GM23338 (cell line): ENCODE data around the gene BNIP5.

Source experiments
- CREB1 ChIP-seq: fragments of 250-450 bp; sonication (Bioruptor Pico); IDR thresholded peaks from 2 replicates; pipeline ENCODE4 v1.5.0; 2020; ENCODE audit warnings: low read depth, mild to moderate bottlenecking, moderate library complexity
- EZH2 ChIP-seq: fragments of 200-600 bp; sonication (generic); IDR thresholded peaks from one replicate; pipeline ENCODE4 v1.8.0; 2017; ENCODE audit warnings: antibody characterized with exemption, mild to moderate bottlenecking, low read depth; ENCODE audit not compliant: unreplicated experiment
- EZH2phosphoT487 ChIP-seq: fragments of 200-600 bp; sonication (generic); IDR thresholded peaks from one replicate; pipeline ENCODE4 v1.8.1; 2018; ENCODE audit warnings: antibody characterized with exemption; ENCODE audit not compliant: unreplicated experiment
- POLR2AphosphoS5 ChIP-seq: IDR thresholded peaks from 2 replicates; pipeline ENCODE4 v1.6.1; 2016; ENCODE audit warnings: antibody characterized with exemption, low read depth
- TF ChIP-seq, protein P1 (sequence below), 2 experiments: fragments of 200-600 bp in 1 of 2; sonication (generic) in 1 of 2; conservative IDR thresholded peaks; 2 replicates each; pipeline versions ENCODE4 v1.5.1 to v1.6.1; 2016 to 2017; ENCODE audit warnings: antibody characterized with exemption in 2 of 2, low read depth in 2 of 2, mild to moderate bottlenecking in 2 of 2, moderate library complexity in 1 of 2

DNA sequence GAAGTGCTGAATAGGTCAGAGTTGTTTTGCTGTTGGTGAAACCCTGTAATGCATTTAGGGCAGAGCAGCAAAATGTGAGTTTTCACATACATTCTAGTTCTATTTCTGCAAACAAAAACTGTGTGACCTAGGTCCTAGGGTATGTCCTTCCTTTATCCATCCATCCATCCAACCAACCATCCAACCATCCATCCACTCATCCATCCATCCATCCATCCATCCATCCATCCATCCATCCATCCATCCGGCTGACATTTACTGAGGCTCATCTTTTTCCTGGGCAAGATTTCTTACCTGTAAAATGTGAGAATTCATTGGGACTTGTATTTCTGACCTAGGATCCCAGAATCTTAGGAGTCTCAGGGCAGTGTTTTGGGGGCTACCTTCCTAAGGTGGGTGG, 52.3 kb downstream of the BNIP5 start:
- TF ChIP-seq POLR2AphosphoS5 (no peak), EZH2phosphoT487 (no peak), EZH2 (no peak), CREB1 (CRISPR knock-in tag) (no peak)
- TF ChIP-seq, protein P1, sequence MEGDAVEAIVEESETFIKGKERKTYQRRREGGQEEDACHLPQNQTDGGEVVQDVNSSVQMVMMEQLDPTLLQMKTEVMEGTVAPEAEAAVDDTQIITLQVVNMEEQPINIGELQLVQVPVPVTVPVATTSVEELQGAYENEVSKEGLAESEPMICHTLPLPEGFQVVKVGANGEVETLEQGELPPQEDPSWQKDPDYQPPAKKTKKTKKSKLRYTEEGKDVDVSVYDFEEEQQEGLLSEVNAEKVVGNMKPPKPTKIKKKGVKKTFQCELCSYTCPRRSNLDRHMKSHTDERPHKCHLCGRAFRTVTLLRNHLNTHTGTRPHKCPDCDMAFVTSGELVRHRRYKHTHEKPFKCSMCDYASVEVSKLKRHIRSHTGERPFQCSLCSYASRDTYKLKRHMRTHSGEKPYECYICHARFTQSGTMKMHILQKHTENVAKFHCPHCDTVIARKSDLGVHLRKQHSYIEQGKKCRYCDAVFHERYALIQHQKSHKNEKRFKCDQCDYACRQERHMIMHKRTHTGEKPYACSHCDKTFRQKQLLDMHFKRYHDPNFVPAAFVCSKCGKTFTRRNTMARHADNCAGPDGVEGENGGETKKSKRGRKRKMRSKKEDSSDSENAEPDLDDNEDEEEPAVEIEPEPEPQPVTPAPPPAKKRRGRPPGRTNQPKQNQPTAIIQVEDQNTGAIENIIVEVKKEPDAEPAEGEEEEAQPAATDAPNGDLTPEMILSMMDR (conservative IDR thresholded peaks at IDR 0.05; ENCODE audit: low read depth in 2 of 2), result no peak
